Neutrophil (primary cell): ENCODE results near the gene PTPRB.

Source experiments
- H3K27ac ChIP-seq: fragments of 200-600 bp; sonication (generic); 2 replicates; pipeline ENCODE4 v1.5.1; 2016; ENCODE audit warnings: mild to moderate bottlenecking, moderate library complexity
- H3K27me3 ChIP-seq: fragments of 200-600 bp; sonication (generic); 2 replicates; pipeline ENCODE4 v1.6.0; 2016; ENCODE audit warnings: mild to moderate bottlenecking
- H3K36me3 ChIP-seq: fragments of 200-600 bp; sonication (generic); 2 replicates; pipeline ENCODE4 v1.5.1; 2017
- H3K4me1 ChIP-seq, 2 experiments: fragments of 200-600 bp in 1 of 2; sonication (generic) in 1 of 2; 1 replicate in 1 of 2; 2 replicates in 1 of 2; pipeline versions ENCODE4 v1.5.1 to v1.6.1; 2013 to 2016; ENCODE audit warnings: low read depth in 1 of 2, low read length in 1 of 2, mild to moderate bottlenecking in 1 of 2, moderate library complexity in 1 of 2; ENCODE audit not compliant: control insufficient read depth in 1 of 2, insufficient read depth in 1 of 2
- H3K4me3 ChIP-seq, 2 experiments: fragments of 200-600 bp in 1 of 2; sonication (generic) in 1 of 2; 1 replicate in 1 of 2; 2 replicates in 1 of 2; pipeline ENCODE4 v1.5.1; 2013 to 2016; ENCODE audit warnings: low read depth in 1 of 2, low read length in 1 of 2, mild to moderate bottlenecking in 1 of 2, moderate library complexity in 1 of 2
- H3K9me3 ChIP-seq: fragments of 200-600 bp; sonication (generic); 2 replicates; pipeline ENCODE4 v1.5.1; 2016
- CTCF ChIP-seq: fragments of 200-600 bp; sonication (generic); IDR thresholded peaks from 2 replicates; pipeline ENCODE4 v1.5.1; 2016; ENCODE audit warnings: antibody characterized with exemption

PTPRB gene

DNA sequence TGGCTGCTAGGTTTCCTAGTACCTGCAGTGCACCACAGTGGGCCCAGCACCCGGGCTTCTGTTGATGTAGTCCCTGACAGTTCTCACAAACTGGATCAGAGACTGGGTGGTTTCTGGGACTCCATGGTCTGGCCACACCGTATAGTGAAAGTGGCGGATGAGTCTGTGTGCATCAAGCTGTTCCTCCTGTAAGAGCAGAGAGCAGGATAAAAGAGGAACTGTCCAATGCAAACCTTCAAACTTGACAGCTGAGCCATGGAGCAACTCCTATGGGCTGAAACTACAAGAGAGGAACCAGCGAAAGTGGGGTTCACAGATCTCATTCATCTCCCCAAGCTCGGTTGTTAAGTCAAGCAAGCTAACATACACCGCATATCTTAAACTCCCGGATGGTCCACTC lies 102.8 kb downstream of the PTPRB start:
- no peaks in the 10 kb centered on the region for H3K36me3 ChIP-seq
- H3K27ac ChIP-seq = no peak overlapping the region
- H3K9me3 ChIP-seq = no peaks in the 10 kb centered on the region
- no peaks in the 10 kb centered on the region for H3K4me1 ChIP-seq
- no peak for TF ChIP-seq CTCF
- no peaks in the 10 kb centered on the region for H3K27me3 ChIP-seq
- no peak overlapping the region for H3K4me3 ChIP-seq

DNA sequence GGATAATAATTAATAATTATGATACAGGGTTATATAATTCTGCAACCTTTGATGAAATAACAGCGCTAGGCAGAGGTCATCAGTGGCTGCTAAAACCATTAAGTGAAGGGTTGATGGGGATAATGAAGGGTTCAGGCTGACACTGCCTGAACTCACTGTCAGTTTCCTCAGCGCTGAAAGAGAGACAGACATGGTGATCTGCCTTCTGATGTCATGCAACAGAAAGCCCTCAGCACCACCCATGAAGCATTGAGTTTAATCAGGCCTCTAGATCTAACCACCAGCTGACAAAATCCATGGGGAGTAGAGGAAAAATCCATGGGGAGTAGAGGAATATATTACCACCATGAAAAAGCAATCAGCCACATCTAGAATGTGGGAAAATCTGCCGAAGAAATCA lies 107.6 kb downstream of the PTPRB start:
- TF ChIP-seq CTCF = no peak
- Histone ChIP-seq H3K9me3 (no peaks in the 10 kb centered on the region), H3K27me3 (no peaks in the 10 kb centered on the region), H3K27ac (no peak overlapping the region), H3K4me3 (no peak overlapping the region), H3K4me1 (no peaks in the 10 kb centered on the region), H3K36me3 (no peaks in the 10 kb centered on the region)

DNA sequence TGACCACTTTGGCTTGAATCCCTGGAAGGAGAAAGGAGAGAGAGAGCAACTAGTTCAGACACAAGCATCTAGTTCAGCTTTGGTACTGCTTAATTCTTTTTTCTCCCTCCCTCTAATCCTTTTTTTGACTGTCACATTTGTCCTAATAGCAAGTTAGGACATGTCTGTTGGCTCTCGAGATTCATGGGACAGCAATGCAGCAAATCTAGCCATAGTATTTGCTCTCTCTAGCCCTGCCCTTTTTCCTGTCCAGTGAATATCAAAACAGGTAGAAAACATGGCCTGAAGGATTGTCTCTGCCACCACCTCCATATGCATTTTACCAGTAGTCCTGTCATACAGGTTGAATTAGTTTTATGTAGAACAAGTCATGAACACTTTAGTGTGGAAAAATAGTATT lies 116.4 kb downstream of the PTPRB start:
- H3K4me3 ChIP-seq = no peak overlapping the region
- no peaks in the 10 kb centered on the region for H3K4me1 ChIP-seq
- H3K27ac ChIP-seq = no peak overlapping the region
- no peaks in the 10 kb centered on the region for H3K27me3 ChIP-seq
- TF ChIP-seq CTCF = no peak
- no peaks in the 10 kb centered on the region for H3K9me3 ChIP-seq
- no peaks in the 10 kb centered on the region for H3K36me3 ChIP-seq

DNA sequence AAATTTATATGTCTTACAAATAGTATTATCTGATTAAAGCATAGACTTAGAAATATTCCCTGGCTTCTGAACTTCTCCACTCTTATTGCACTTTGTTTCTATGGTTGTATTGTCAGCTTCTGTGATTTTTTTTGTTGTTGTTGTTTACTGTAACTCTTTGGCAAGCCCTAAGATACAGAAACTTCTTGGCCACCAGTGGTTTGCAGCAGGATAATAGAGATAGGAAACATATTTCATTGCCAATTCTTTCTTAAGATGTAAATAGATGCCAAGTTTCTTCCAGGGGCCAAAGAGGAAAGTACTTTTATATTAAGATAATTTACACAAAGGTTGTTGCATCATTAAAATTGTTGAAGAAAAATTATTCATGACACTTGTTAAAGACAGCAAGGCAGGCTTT lies 123.8 kb downstream of the PTPRB start:
- no peak for TF ChIP-seq CTCF

GRCh38 chr12:70508178-70508577 lies 129.1 kb downstream of the PTPRB start:
- TF ChIP-seq CTCF = no peak

More for the DNA sequence above, 123.8 kb downstream of the PTPRB start:
- Histone ChIP-seq H3K9me3 (no peaks in the 10 kb centered on the region), H3K4me3 (no peak overlapping the region), H3K4me1 (no peaks in the 10 kb centered on the region), H3K36me3 (no peaks in the 10 kb centered on the region), H3K27me3 (no peaks in the 10 kb centered on the region), H3K27ac (no peak overlapping the region)

DNA sequence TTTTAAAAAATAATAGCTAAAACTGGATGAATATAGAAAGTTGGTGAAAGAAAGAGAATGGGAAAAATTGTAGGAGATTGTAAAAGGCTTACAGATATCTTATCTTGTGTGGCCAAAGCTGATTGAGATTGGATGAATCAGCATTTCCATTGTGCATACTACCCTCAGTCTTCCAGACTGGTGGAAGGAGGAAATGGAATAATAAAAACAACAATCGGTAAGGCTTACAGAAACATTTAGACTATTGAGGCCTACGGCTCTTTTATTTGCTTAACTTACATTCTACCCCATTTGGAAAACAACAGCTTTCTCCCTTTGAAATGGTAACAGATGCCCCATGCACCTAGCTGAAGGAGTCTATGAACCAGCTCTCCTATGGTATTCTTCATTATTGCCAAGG lies 129.8 kb downstream of the PTPRB start:
- TF ChIP-seq CTCF = no peak
- Histone ChIP-seq H3K9me3 (no peaks in the 10 kb centered on the region), H3K27me3 (no peaks in the 10 kb centered on the region), H3K36me3 (no peaks in the 10 kb centered on the region), H3K4me1 (no peaks in the 10 kb centered on the region), H3K27ac (no peak overlapping the region), H3K4me3 (no peak overlapping the region)

More at GRCh38 chr12:70508178-70508577, 129.1 kb downstream of the PTPRB start:
- no peak overlapping the region for H3K4me3 ChIP-seq
- H3K4me1 ChIP-seq = no peaks in the 10 kb centered on the region
- H3K27me3 ChIP-seq = no peaks in the 10 kb centered on the region
- no peaks in the 10 kb centered on the region for H3K36me3 ChIP-seq
- H3K9me3 ChIP-seq = no peaks in the 10 kb centered on the region
- H3K27ac ChIP-seq = no peak overlapping the region
